Lower leg skin (tissue), 4 donors: ENCODE measurements around the gene ZC3H6. TPM values are rescaled to one million over a fixed set of nuclear protein-coding genes. Genes with fewer than 3 reads are reported as not detected.

Experiments used
- DNase-seq, 2 donors: peaks; one replicate each; pipeline ENCODE4 v3.0.0-alpha.2; 2019; ENCODE audit warnings: low spot score in 2 of 2
- H3K4me3 ChIP-seq: fragments of 200-600 bp; sonication (generic); 2 replicates; pipeline ENCODE4 v1.5.1; 2017; ENCODE audit warnings: mild to moderate bottlenecking, low read depth; ENCODE audit not compliant: poor library complexity, severe bottlenecking
- CTCF ChIP-seq, 3 donors: fragments of 450-650 bp; IDR thresholded peaks; one replicate each; pipeline ENCODE4 v1.5.1; 2016; ENCODE audit warnings: antibody characterized with exemption in 3 of 3, mild to moderate bottlenecking in 3 of 3, moderate library complexity in 2 of 3
- POLR2A ChIP-seq, 2 donors: fragments of 450-650 bp; IDR thresholded peaks; one replicate each; pipeline ENCODE4 v1.6.1; 2016 to 2017; ENCODE audit warnings: antibody characterized with exemption in 2 of 2, mild to moderate bottlenecking in 1 of 2, moderate library complexity in 1 of 2
- WGBS, 2 donors: methylation state at CpG; one replicate each; pipeline ENCODE4 v1.1.5; 2018; 5-methylcytosine and 5-hydroxymethylcytosine counted together
- intact Hi-C: fragments of 100-400 bp; cut with DNase I; formaldehyde crosslinking; loops from one replicate; pipeline ENCODE4 v1.15.0; 2023; ENCODE audit warnings: low total_unique reads
- total RNA-seq, 4 donors: library from RNA; depleted of rRNA; stranded (reverse); fragments of >200 nt; gene quantifications; one replicate each; pipeline ENCODE4 v1.1.0, GENCODE V29; 2016

Gene ZC3H6
- total RNA-seq, 4 donors from 2014 or later = 9.7 to 24.4 (median 12.6) TPM

GRCh38 chr2:112301171-112301584, 25.8 kb downstream of the ZC3H6 start:
- no peak for TF ChIP-seq POLR2A (IDR thresholded peaks at IDR 0.05)
- TF ChIP-seq CTCF (IDR thresholded peaks at IDR 0.05) = no peak
- no peak for DNase-seq
- intact Hi-C loops = no loop called here
- no peak overlapping the region for H3K4me3 ChIP-seq

- intact Hi-C loops = no loop called here
- H3K4me3 ChIP-seq = no peak overlapping the region
- DNase-seq = no peak
- TF ChIP-seq CTCF (IDR thresholded peaks at IDR 0.05) = no peak
- no peak for TF ChIP-seq POLR2A (IDR thresholded peaks at IDR 0.05)
Observed at GRCh38 chr2:112301973-112302372, 26.6 kb downstream of the ZC3H6 start.

- intact Hi-C loops = no loop called here
- WGBS, 2 donors = 81 to 82% methylated on average over 2 of the region's 2 CpGs
- H3K4me3 ChIP-seq = no peak overlapping the region
- no peak for DNase-seq
- no peak for TF ChIP-seq POLR2A (IDR thresholded peaks at IDR 0.05)
- no peak for TF ChIP-seq CTCF (IDR thresholded peaks at IDR 0.05)
Observed at GRCh38 chr2:112304298-112304941, 29.0 kb downstream of the ZC3H6 start.

GRCh38 chr2:112305132-112305531, 29.7 kb downstream of the ZC3H6 start:
- 97 to 98% methylated on average over 1 of the region's 1 CpG for WGBS, 2 donors
- no peak for TF ChIP-seq CTCF (IDR thresholded peaks at IDR 0.05)
- TF ChIP-seq POLR2A (IDR thresholded peaks at IDR 0.05) = no peak
- no peak for DNase-seq
- intact Hi-C loops = no loop called here
- no peak overlapping the region for H3K4me3 ChIP-seq

- no peak overlapping the region for H3K4me3 ChIP-seq
- TF ChIP-seq POLR2A (IDR thresholded peaks at IDR 0.05) (no peak), CTCF (IDR thresholded peaks at IDR 0.05) (no peak)
- DNase-seq = no peak
- intact Hi-C loops = no loop called here
Observed at GRCh38 chr2:112310906-112311305, 35.5 kb downstream of the ZC3H6 start.

- intact Hi-C loops = no loop called here
- no peak for TF ChIP-seq CTCF (IDR thresholded peaks at IDR 0.05)
- no peak for TF ChIP-seq POLR2A (IDR thresholded peaks at IDR 0.05)
- no peak for DNase-seq
- no peak overlapping the region for H3K4me3 ChIP-seq
Observed at GRCh38 chr2:112311932-112312331, 36.5 kb downstream of the ZC3H6 start.
